T-helper 2 cell (primary cell): Measurements from ENCODE around the gene TRAPPC12.

ENCODE experiments used
- DNase-seq, 5 experiments: peaks; one replicate each; pipeline versions ENCODE4 v3.0.0 to v3.0.0-alpha.2; 2012 to 2022

Gene TRAPPC12

GRCh38 chr2:3457524-3458395, 78.3 kb downstream of the TRAPPC12 start:
- no peak for DNase-seq

- no peak for DNase-seq
Observed at GRCh38 chr2:3458396-3459184, 79.1 kb downstream of the TRAPPC12 start.

GRCh38 chr2:3459185-3460015, 79.9 kb downstream of the TRAPPC12 start:
- no peak for DNase-seq

- no peak for DNase-seq
Observed at GRCh38 chr2:3460156-3460555, 80.7 kb downstream of the TRAPPC12 start.

GRCh38 chr2:3460831-3461800, 81.6 kb downstream of the TRAPPC12 start:
- no peak for DNase-seq

GRCh38 chr2:3461801-3462492, 82.5 kb downstream of the TRAPPC12 start:
- DNase-seq, result peak in 2 of 5 experiments; percentile 6 to 55

- no peak for DNase-seq
Observed at GRCh38 chr2:3462493-3463104, 83.1 kb downstream of the TRAPPC12 start.

GRCh38 chr2:3463186-3463835, 83.8 kb downstream of the TRAPPC12 start:
- no peak for DNase-seq

GRCh38 chr2:3463944-3464343, 84.5 kb downstream of the TRAPPC12 start:
- DNase-seq, result no peak

- DNase-seq, result no peak
Observed at GRCh38 chr2:3464401-3465005, 85.0 kb downstream of the TRAPPC12 start.

- DNase-seq, result no peak
Observed at GRCh38 chr2:3465328-3465727, 85.8 kb downstream of the TRAPPC12 start.

GRCh38 chr2:3465844-3466481, 86.5 kb downstream of the TRAPPC12 start:
- no peak for DNase-seq

- DNase-seq, result no peak
Observed at GRCh38 chr2:3466482-3466863, 87.0 kb downstream of the TRAPPC12 start.

- no peak for DNase-seq
Observed at GRCh38 chr2:3466966-3467365, 87.5 kb downstream of the TRAPPC12 start.

- DNase-seq, result no peak
Observed at GRCh38 chr2:3467654-3468053, 88.2 kb downstream of the TRAPPC12 start.

- DNase-seq, result no peak
Observed at GRCh38 chr2:3468296-3468988, 88.9 kb downstream of the TRAPPC12 start.

GRCh38 chr2:3469486-3469885, 90.0 kb downstream of the TRAPPC12 start:
- DNase-seq, result no peak

GRCh38 chr2:3470166-3470651, 90.7 kb downstream of the TRAPPC12 start:
- no peak for DNase-seq
